Middle frontal gyrus (tissue), 1 donor: ENCODE results near the gene DNAJC6.
"Not testable (repeated sequence)": the region's sequence is repeated elsewhere in the genome, so short reads cannot be mapped to it uniquely, and the experiment has no call there.

Source experiments
- DNase-seq: peaks from one replicate; pipeline ENCODE4 v3.0.0-alpha.2; 2015; ENCODE audit warnings: low spot score; ENCODE audit errors: extremely low spot score

The DNAJC6 gene

GRCh38 chr1:65355031-65355712 is 45.8 kb downstream of the DNAJC6 start:
- DNase-seq, result no peak

GRCh38 chr1:65357291-65357960 is 48.1 kb downstream of the DNAJC6 start:
- no peak for DNase-seq

- DNase-seq, result no peak
Measured at GRCh38 chr1:65359888-65360287, 50.5 kb downstream of the DNAJC6 start.

GRCh38 chr1:65360648-65361047 is 51.3 kb downstream of the DNAJC6 start:
- DNase-seq, result no peak

- DNase-seq, result no peak
Measured at GRCh38 chr1:65362545-65362944, 53.2 kb downstream of the DNAJC6 start.

- DNase-seq, result no peak
Measured at GRCh38 chr1:65363484-65363883, 54.1 kb downstream of the DNAJC6 start.

- DNase-seq, result no peak
Measured at GRCh38 chr1:65368403-65368802, 59.1 kb downstream of the DNAJC6 start.

GRCh38 chr1:65371544-65371943 is 62.2 kb downstream of the DNAJC6 start:
- no peak for DNase-seq

GRCh38 chr1:65372557-65372956 is 63.2 kb downstream of the DNAJC6 start:
- DNase-seq, result no peak

GRCh38 chr1:65377496-65378246 is 68.3 kb downstream of the DNAJC6 start:
- no peak for DNase-seq

- no peak for DNase-seq
Measured at GRCh38 chr1:65378247-65378946, 69.1 kb downstream of the DNAJC6 start.

GRCh38 chr1:65384426-65384825 is 75.1 kb downstream of the DNAJC6 start:
- DNase-seq, result not testable (repeated sequence)

GRCh38 chr1:65386439-65386838 is 77.1 kb downstream of the DNAJC6 start:
- no peak for DNase-seq

- DNase-seq, result no peak
Measured at GRCh38 chr1:65387821-65388220, 78.5 kb downstream of the DNAJC6 start.

- no peak for DNase-seq
Measured at GRCh38 chr1:65388908-65389695, 79.8 kb downstream of the DNAJC6 start.

- no peak for DNase-seq
Measured at GRCh38 chr1:65392497-65392896, 83.2 kb downstream of the DNAJC6 start.

GRCh38 chr1:65393347-65393746 is 84.0 kb downstream of the DNAJC6 start:
- DNase-seq, result no peak

GRCh38 chr1:65393928-65394327 is 84.6 kb downstream of the DNAJC6 start:
- DNase-seq, result no peak

GRCh38 chr1:65395887-65396612 is 86.7 kb downstream of the DNAJC6 start:
- DNase-seq, result no peak

- DNase-seq, result no peak
Measured at GRCh38 chr1:65398083-65398482, 88.7 kb downstream of the DNAJC6 start.
